ENCODE results near the gene TBL1X. TPM values are rescaled to one million over a fixed set of nuclear protein-coding genes. Genes with fewer than 3 reads are reported as not detected.

Gene TBL1X
- total and polyA plus RNA-seq, 2 donors (not counting 1 experiment from before 2014, with no cell fraction given): 8.8 to 65.1 TPM

GRCh38 chrX:9598344-9598743 lies 133.5 kb downstream of the TBL1X start:
- Histone ChIP-seq H3K4me1 (ENCODE audit: control insufficient read depth in 2 of 2, insufficient read depth in 2 of 2, low read length in 2 of 2) (peaks cover 12 to 18% of the 10 kb centered on the region in 2 donors), H2AFZ (ENCODE audit: insufficient read depth, low read depth, low read length, poor library complexity, severe bottlenecking) (no peak overlapping the region), H3K27ac (ENCODE audit: low read length in 2 of 2) (no peak overlapping the region), H3K79me2 (ENCODE audit: control insufficient read depth, insufficient read depth, low read length) (peaks cover 12% of the 10 kb centered on the region), H3K27me3 (replicated peaks in 1 of 4; ENCODE audit: control extremely low read depth in 1 of 4, control insufficient read depth in 3 of 4, insufficient read depth in 4 of 4, low read length in 3 of 4) (no peaks in the 10 kb centered on the region), H3K9ac (ENCODE audit: low read length) (no peak overlapping the region), H3K4me2 (replicated peaks; ENCODE audit: low read depth, low read length, poor library complexity, severe bottlenecking) (no peak overlapping the region), H3K9me3 (ENCODE audit: control extremely low read depth in 1 of 3, control insufficient read depth in 2 of 3, insufficient read depth in 1 of 3, low read length in 2 of 3) (peaks cover 0 to 3% (median 0%) of the 10 kb centered on the region in 3 donors), H3K4me3 (ENCODE audit: control extremely low read depth in 1 of 5, extremely low read depth in 1 of 5, insufficient read depth in 1 of 5, low read depth in 2 of 5, low read length in 4 of 5) (no peak overlapping the region), H4K20me1 (ENCODE audit: control insufficient read depth, insufficient read depth, low read length, poor library complexity, severe bottlenecking) (peaks cover 21% of the 10 kb centered on the region), H3K36me3 (replicated peaks in 1 of 2; ENCODE audit: control extremely low read depth in 1 of 2, control insufficient read depth in 1 of 2, extremely low read depth in 1 of 2, insufficient read depth in 2 of 2, low read length in 1 of 2) (no peaks in the 10 kb centered on the region)
- Mint-ChIP-seq H3K4me1 (peaks cover 41% of the 10 kb centered on the region), H3K27ac (no peak overlapping the region), H3K27me3 (no peaks in the 10 kb centered on the region), H3K9me3 (ENCODE audit: insufficient read depth) (no peaks in the 10 kb centered on the region), H3K4me3 (no peak overlapping the region)
- POLR2A ChIA-PET: no interaction called here
- DNase-seq (no peak), ATAC-seq (ENCODE audit: low read depth) (no peak)
- intact Hi-C loops (cut with micrococcal nuclease): no loop called here
- CTCF ChIA-PET: no interaction called here
- no peak for TF ChIP-seq EZH2 (IDR thresholded peaks at IDR 0.05; ENCODE audit: borderline replicate concordance, insufficient read depth, low read depth, low read length, poor library complexity, severe bottlenecking)
- TF ChIP-seq CTCF (IDR thresholded peaks at IDR 0.05): no peak
- 86% methylated on average over 6 of the region's 7 CpGs for WGBS (ENCODE audit: insufficient coverage)

GRCh38 chrX:9604111-9604907 lies 139.5 kb downstream of the TBL1X start:
- H3K9ac ChIP-seq (ENCODE audit: low read length): no peak overlapping the region
- ChIA-PET CTCF (no interaction called here), POLR2A (no interaction called here)
- no peak overlapping the region for H2AFZ ChIP-seq (ENCODE audit: insufficient read depth, low read depth, low read length, poor library complexity, severe bottlenecking)
- H4K20me1 ChIP-seq (ENCODE audit: control insufficient read depth, insufficient read depth, low read length, poor library complexity, severe bottlenecking): peaks cover 22% of the 10 kb centered on the region
- no peaks in the 10 kb centered on the region for H3K9me3 ChIP-seq (ENCODE audit: control extremely low read depth in 1 of 3, control insufficient read depth in 2 of 3, insufficient read depth in 1 of 3, low read length in 2 of 3)
- peaks cover 27% of the 10 kb centered on the region for H3K79me2 ChIP-seq (ENCODE audit: control insufficient read depth, insufficient read depth, low read length)
- 100% methylated on average over 1 of the region's 17 CpGs for WGBS (ENCODE audit: insufficient coverage)
- ATAC-seq (ENCODE audit: low read depth) (no peak), DNase-seq (no peak)
- H3K27me3 ChIP-seq (replicated peaks in 1 of 4; ENCODE audit: control extremely low read depth in 1 of 4, control insufficient read depth in 3 of 4, insufficient read depth in 4 of 4, low read length in 3 of 4): no peaks in the 10 kb centered on the region
- Mint-ChIP-seq H3K4me1 (peaks cover 40% of the 10 kb centered on the region), H3K27ac (no peak overlapping the region), H3K27me3 (no peaks in the 10 kb centered on the region), H3K4me3 (no peak overlapping the region), H3K9me3 (ENCODE audit: insufficient read depth) (no peaks in the 10 kb centered on the region)
- H3K27ac ChIP-seq (ENCODE audit: low read length in 2 of 2): no peak overlapping the region
- H3K4me1 ChIP-seq (ENCODE audit: control insufficient read depth in 2 of 2, insufficient read depth in 2 of 2, low read length in 2 of 2): peaks cover 10 to 13% of the 10 kb centered on the region in 2 donors
- H3K36me3 ChIP-seq (replicated peaks in 1 of 2; ENCODE audit: control extremely low read depth in 1 of 2, control insufficient read depth in 1 of 2, extremely low read depth in 1 of 2, insufficient read depth in 2 of 2, low read length in 1 of 2): peaks cover 0 to 4% of the 10 kb centered on the region in 2 experiments
- TF ChIP-seq CTCF (IDR thresholded peaks at IDR 0.05): no peak
- no peak overlapping the region for H3K4me3 ChIP-seq (ENCODE audit: control extremely low read depth in 1 of 5, extremely low read depth in 1 of 5, insufficient read depth in 1 of 5, low read depth in 2 of 5, low read length in 4 of 5)
- intact Hi-C loops (cut with micrococcal nuclease): no loop called here
- no peak overlapping the region for H3K4me2 ChIP-seq (replicated peaks; ENCODE audit: low read depth, low read length, poor library complexity, severe bottlenecking)

Data from B cell (primary cell).